ENCODE measurements around the gene OTOGL. TPM values are rescaled to one million over a fixed set of nuclear protein-coding genes. Genes with fewer than 3 reads are reported as not detected.

Gene OTOGL
- polyA plus RNA-seq, 2 of the 4 experiments (the other 2 are of a cell fraction), result 0.04 TPM; not detected in 1

DNA sequence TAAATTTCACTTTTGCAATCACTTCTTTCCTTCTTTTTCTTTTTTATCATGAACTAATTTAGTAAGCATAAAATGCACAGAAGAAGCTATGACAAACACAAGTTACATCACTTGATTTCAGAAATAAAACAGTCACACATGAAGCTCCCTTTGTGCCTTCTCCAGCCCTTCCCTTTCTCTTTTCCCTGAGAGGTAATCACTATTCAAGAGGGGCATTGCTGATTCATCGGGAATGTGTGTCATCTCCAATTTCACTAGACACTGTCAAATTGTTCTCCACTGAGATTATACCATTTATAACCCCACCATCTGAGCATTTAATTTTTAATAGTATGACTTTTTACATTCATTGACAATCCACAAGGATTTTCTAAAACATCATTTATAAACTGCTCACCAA, 253.1 kb downstream of the OTOGL start:
- DNase-seq (ENCODE audit: low read depth in 1 of 2, low spot score in 1 of 2), result no peak
- WGBS (ENCODE audit: missing lambda C conversion rate), result 36% methylated on average over 1 of the region's 1 CpG
- FAIRE-seq, result no peak
- Histone ChIP-seq H3K4me1 (no peaks in the 10 kb centered on the region), H3K27ac (no peak overlapping the region), H3K4me2 (no peak overlapping the region), H3K4me3 (no peak overlapping the region), H3K9me3 (no peaks in the 10 kb centered on the region)
- TF ChIP-seq NPAS2 (CRISPR knock-in tag; IDR thresholded peaks at IDR 0.05; ENCODE audit: borderline replicate concordance), result no peak
- no peak for TF ChIP-seq EHF (CRISPR knock-in tag; IDR thresholded peaks at IDR 0.05)
- TF ChIP-seq PHF8 (IDR thresholded peaks at IDR 0.05; ENCODE audit: borderline replicate concordance, low read depth), result no peak
- TF ChIP-seq CBX2 (IDR thresholded peaks at IDR 0.05; ENCODE audit: borderline replicate concordance, low read depth), result no peak
- no peak for TF ChIP-seq BHLHE40 (IDR thresholded peaks at IDR 0.05; ENCODE audit: low read depth, low read length)
- TF ChIP-seq POLR2AphosphoS2 (conservative IDR thresholded peaks at IDR 0.05; ENCODE audit: low read length), result no peak
- no peak for TF ChIP-seq ELK1 (IDR thresholded peaks at IDR 0.05; ENCODE audit: low read depth, low read length)
- TF ChIP-seq TP53 (CRISPR knock-in tag; IDR thresholded peaks at IDR 0.05), result no peak
- no peak for TF ChIP-seq JUNB (IDR thresholded peaks at IDR 0.05)
- TF ChIP-seq POLR2A (IDR thresholded peaks at IDR 0.05; ENCODE audit: low read length), result no peak
- TF ChIP-seq SMC3 (IDR thresholded peaks at IDR 0.05), result no peak
- TF ChIP-seq, protein P1, sequence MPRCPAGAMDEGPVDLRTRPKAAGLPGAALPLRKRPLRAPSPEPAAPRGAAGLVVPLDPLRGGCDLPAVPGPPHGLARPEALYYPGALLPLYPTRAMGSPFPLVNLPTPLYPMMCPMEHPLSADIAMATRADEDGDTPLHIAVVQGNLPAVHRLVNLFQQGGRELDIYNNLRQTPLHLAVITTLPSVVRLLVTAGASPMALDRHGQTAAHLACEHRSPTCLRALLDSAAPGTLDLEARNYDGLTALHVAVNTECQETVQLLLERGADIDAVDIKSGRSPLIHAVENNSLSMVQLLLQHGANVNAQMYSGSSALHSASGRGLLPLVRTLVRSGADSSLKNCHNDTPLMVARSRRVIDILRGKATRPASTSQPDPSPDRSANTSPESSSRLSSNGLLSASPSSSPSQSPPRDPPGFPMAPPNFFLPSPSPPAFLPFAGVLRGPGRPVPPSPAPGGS (IDR thresholded peaks at IDR 0.05), result no peak
- ATAC-seq, result no peak
- ChIA-PET CTCF (no interaction called here), POLR2A (no interaction called here)

GRCh38 chr12:80353254-80353653, 253.9 kb downstream of the OTOGL start:
- WGBS (ENCODE audit: missing lambda C conversion rate), result 56% methylated on average over 2 of the region's 2 CpGs
- TF ChIP-seq RNF2 (IDR thresholded peaks at IDR 0.05; ENCODE audit: borderline replicate concordance, low read depth) (no peak), EHF (CRISPR knock-in tag; IDR thresholded peaks at IDR 0.05) (no peak), CEBPB (IDR thresholded peaks at IDR 0.05) (no peak), CBX8 (IDR thresholded peaks at IDR 0.05) (no peak), NFE2L2 (conservative IDR thresholded peaks at IDR 0.05; ENCODE audit: low read length) (no peak), MAFK (IDR thresholded peaks at IDR 0.05; ENCODE audit: partially characterized antibody) (no peak), ELK1 (IDR thresholded peaks at IDR 0.05; ENCODE audit: low read depth, low read length) (no peak), HOXB5 (CRISPR knock-in tag; IDR thresholded peaks at IDR 0.05) (no peak), MAZ (IDR thresholded peaks at IDR 0.05; ENCODE audit: borderline replicate concordance, low read depth, low read length) (no peak), JUNB (IDR thresholded peaks at IDR 0.05) (no peak), CHD2 (IDR thresholded peaks at IDR 0.05; ENCODE audit: low read length, partially characterized antibody) (no peak), TFCP2L1 (CRISPR knock-in tag; IDR thresholded peaks at IDR 0.05) (no peak), SMC3 (IDR thresholded peaks at IDR 0.05) (no peak), HOXA7 (CRISPR knock-in tag; IDR thresholded peaks at IDR 0.05) (no peak), HOXB13 (CRISPR knock-in tag; IDR thresholded peaks at IDR 0.05; ENCODE audit: low read depth) (no peak)
- TF ChIP-seq, protein P2, sequence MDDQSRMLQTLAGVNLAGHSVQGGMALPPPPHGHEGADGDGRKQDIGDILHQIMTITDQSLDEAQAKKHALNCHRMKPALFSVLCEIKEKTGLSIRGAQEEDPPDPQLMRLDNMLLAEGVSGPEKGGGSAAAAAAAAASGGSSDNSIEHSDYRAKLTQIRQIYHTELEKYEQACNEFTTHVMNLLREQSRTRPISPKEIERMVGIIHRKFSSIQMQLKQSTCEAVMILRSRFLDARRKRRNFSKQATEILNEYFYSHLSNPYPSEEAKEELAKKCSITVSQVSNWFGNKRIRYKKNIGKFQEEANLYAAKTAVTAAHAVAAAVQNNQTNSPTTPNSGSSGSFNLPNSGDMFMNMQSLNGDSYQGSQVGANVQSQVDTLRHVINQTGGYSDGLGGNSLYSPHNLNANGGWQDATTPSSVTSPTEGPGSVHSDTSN (IDR thresholded peaks at IDR 0.05), result no peak
- TF ChIP-seq, protein P3, sequence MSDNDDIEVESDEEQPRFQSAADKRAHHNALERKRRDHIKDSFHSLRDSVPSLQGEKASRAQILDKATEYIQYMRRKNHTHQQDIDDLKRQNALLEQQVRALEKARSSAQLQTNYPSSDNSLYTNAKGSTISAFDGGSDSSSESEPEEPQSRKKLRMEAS (IDR thresholded peaks at IDR 0.05), result no peak
- Histone ChIP-seq H3K4me3 (no peak overlapping the region), H3K27ac (no peak overlapping the region), H3K9me3 (no peaks in the 10 kb centered on the region), H3K4me1 (no peaks in the 10 kb centered on the region), H3K4me2 (no peak overlapping the region)
- ATAC-seq (no peak), FAIRE-seq (no peak), DNase-seq (ENCODE audit: low read depth in 1 of 2, low spot score in 1 of 2) (peak in 1 of 2 experiments; percentile 5)
- CTCF ChIA-PET, result no interaction called here
- POLR2A ChIA-PET, result no interaction called here
